Activated naive CD4-positive, alpha-beta T cell treated with anti-CD3 and anti-CD28 coated beads for 36 hours (primary cell): ENCODE results near the gene PSMA4. TPM values are rescaled to one million over a fixed set of nuclear protein-coding genes. Genes with fewer than 3 reads are reported as not detected.

Experiments
- CTCF ChIA-PET: fragments of 350-600 bp; sonication (Branson Sonifier 250); formaldehyde crosslinking; loops from one replicate; lab custom pipeline; 2021; ENCODE audit warnings: antibody characterized with exemption; lab: Charles Lee
- DNase-seq: peaks from one replicate; pipeline ENCODE4 v3.0.0-alpha.2; 2020
- H3K27ac Mint-ChIP-seq: one replicate; pipeline ENCODE4 v1.8.0; 2021; ENCODE audit warnings: mild to moderate bottlenecking, mixed read lengths
- H3K27me3 Mint-ChIP-seq: one replicate; pipeline ENCODE4 v1.8.0; 2021; ENCODE audit warnings: low read depth, mixed read lengths
- H3K36me3 Mint-ChIP-seq: one replicate; pipeline ENCODE4 v1.8.0; 2021; ENCODE audit warnings: low read depth, mixed read lengths
- H3K4me1 Mint-ChIP-seq: one replicate; pipeline ENCODE4 v1.8.0; 2021; ENCODE audit warnings: low read depth, mixed read lengths
- H3K4me3 Mint-ChIP-seq: one replicate; pipeline ENCODE4 v1.8.0; 2021; ENCODE audit warnings: mild to moderate bottlenecking, moderate library complexity, mixed read lengths
- H3K9me3 Mint-ChIP-seq: one replicate; pipeline ENCODE4 v1.8.0; 2021; ENCODE audit warnings: mixed read lengths
- intact Hi-C: fragments of 100-400 bp; cut with micrococcal nuclease; formaldehyde crosslinking; loops from one replicate; pipeline ENCODE4 v1.15.1; 2023
- total RNA-seq, 2 experiments: library from RNA; stranded (reverse); gene quantifications; one replicate each; pipeline ENCODE4 v1.2.3, GENCODE V29; 2021

Gene PSMA4
- total RNA-seq, 2 experiments from 2014 or later = 306 to 310 TPM

GRCh38 chr15:78599189-78599588, 58.9 kb downstream of the PSMA4 start:
- Mint-ChIP-seq H3K27ac (no peak overlapping the region), H3K4me3 (no peak overlapping the region), H3K9me3 (no peaks in the 10 kb centered on the region), H3K36me3 (no peaks in the 10 kb centered on the region), H3K4me1 (peaks cover 2% of the 10 kb centered on the region), H3K27me3 (peaks cover 3% of the 10 kb centered on the region)
- intact Hi-C loops = no loop called here
- CTCF ChIA-PET = no interaction called here
- DNase-seq = no peak

Other genes with a start within 250 kb of the PSMA4 start
- 10 to 100 TPM; 44.2 to 46.9 TPM for gene SKIC8, start 240.8 kb upstream of the PSMA4 start, total RNA-seq
- gene CRABP1, start 200.1 kb upstream of the PSMA4 start, total RNA-seq = under 1 TPM; 0.38 to 0.52 TPM
- 10 to 100 TPM; 47.6 to 51.7 TPM for gene IREB2, start 102.2 kb upstream of the PSMA4 start, total RNA-seq
- gene HYKK, start 32.9 kb upstream of the PSMA4 start, total RNA-seq = 1 to 10 TPM; 3.4 to 3.6 TPM
- 1 to 10 TPM; 1.1 to 1.5 TPM for gene CHRNA5, start 25.1 kb downstream of the PSMA4 start, total RNA-seq
- gene CHRNA3, start 80.6 kb downstream of the PSMA4 start, total RNA-seq = not detected
- not detected for gene CHRNB4, start 100.8 kb downstream of the PSMA4 start, total RNA-seq